ENCODE results near the gene CLEC18B.

- no peak for TF ChIP-seq CTCF (IDR thresholded peaks at IDR 0.05)
- TF ChIP-seq EZH2 (IDR thresholded peaks at IDR 0.05), result no peak
- no peak for TF ChIP-seq EZH2phosphoT487 (IDR thresholded peaks at IDR 0.05)
These were observed 29.9 kb upstream of the CLEC18B start for GRCh38 chr16:74450967-74451760.
